ENCODE measurements around the gene DOC2B.
"Not testable (repeated sequence)": the region's sequence is repeated elsewhere in the genome, so short reads cannot be mapped to it uniquely, and the experiment has no call there.

DNA sequence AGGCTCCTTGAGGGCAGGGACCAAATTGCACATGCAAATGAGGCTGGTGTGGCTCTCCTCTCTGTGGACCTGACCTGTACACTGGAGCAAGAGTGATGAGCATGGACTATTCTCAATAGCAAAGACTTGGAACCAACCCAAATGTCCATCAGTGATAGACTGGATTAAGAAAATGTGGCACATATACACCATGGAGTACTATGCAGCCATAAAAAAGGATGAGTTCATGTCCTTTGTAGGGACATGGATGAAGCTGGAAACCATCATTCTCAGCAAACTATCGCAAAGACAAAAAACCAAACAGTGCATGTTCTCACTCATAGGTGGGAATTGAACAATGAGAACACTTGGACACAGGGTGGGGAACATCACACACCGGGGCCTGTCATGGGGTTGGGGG is 43.1 kb upstream of the DOC2B start:
- not testable (repeated sequence) for TF ChIP-seq EZH2phosphoT487 (IDR thresholded peaks at IDR 0.05; ENCODE audit: low read depth)
- TF ChIP-seq, protein P1, sequence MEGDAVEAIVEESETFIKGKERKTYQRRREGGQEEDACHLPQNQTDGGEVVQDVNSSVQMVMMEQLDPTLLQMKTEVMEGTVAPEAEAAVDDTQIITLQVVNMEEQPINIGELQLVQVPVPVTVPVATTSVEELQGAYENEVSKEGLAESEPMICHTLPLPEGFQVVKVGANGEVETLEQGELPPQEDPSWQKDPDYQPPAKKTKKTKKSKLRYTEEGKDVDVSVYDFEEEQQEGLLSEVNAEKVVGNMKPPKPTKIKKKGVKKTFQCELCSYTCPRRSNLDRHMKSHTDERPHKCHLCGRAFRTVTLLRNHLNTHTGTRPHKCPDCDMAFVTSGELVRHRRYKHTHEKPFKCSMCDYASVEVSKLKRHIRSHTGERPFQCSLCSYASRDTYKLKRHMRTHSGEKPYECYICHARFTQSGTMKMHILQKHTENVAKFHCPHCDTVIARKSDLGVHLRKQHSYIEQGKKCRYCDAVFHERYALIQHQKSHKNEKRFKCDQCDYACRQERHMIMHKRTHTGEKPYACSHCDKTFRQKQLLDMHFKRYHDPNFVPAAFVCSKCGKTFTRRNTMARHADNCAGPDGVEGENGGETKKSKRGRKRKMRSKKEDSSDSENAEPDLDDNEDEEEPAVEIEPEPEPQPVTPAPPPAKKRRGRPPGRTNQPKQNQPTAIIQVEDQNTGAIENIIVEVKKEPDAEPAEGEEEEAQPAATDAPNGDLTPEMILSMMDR (IDR thresholded peaks at IDR 0.05; ENCODE audit: low read depth, low read length): not testable (repeated sequence)
